Activated CD4-positive, CD25-positive, alpha-beta regulatory T cell treated with anti-CD3 and anti-CD28 coated beads, Interleukin-2, amount 50 U/mL, for 24 hours (primary cell): Measurements from ENCODE around the gene TGM5.
"Not testable (repeated sequence)": the region's sequence is repeated elsewhere in the genome, so short reads cannot be mapped to it uniquely, and the experiment has no call there.

Source experiments
- ATAC-seq, 2 donors: fragments of 150-1000 bp; cut with Tn5 transposase; one replicate each; pipeline ENCODE4 v1.10.0; 2021; ENCODE audit warnings: mild to moderate bottlenecking in 1 of 2, moderate library complexity in 1 of 2

The TGM5 gene

GRCh38 chr15:43274136-43274535 is 7.4 kb upstream of the TGM5 start:
- ATAC-seq = no peak

GRCh38 chr15:43273243-43273642 is 6.5 kb upstream of the TGM5 start:
- no peak for ATAC-seq

- ATAC-seq = not testable (repeated sequence)
Observed at GRCh38 chr15:43271908-43272307, 5.2 kb upstream of the TGM5 start.

- peak in 1 of 2 donors; percentile 53 for ATAC-seq
Observed at GRCh38 chr15:43270676-43271306, 4.1 kb upstream of the TGM5 start.

- no peak for ATAC-seq
Observed at GRCh38 chr15:43270113-43270665, 3.5 kb upstream of the TGM5 start.

- no peak for ATAC-seq
Observed at GRCh38 chr15:43268111-43269105, 1.7 kb upstream of the TGM5 start.

- no peak for ATAC-seq
Observed at GRCh38 chr15:43267439-43267838, 711 bp upstream of the TGM5 start.

- no peak for ATAC-seq
Observed at GRCh38 chr15:43266386-43266785, 342 bp downstream of the TGM5 start.

GRCh38 chr15:43260011-43260615 is 6.6 kb downstream of the TGM5 start:
- no peak for ATAC-seq

GRCh38 chr15:43258781-43259180 is 7.9 kb downstream of the TGM5 start:
- ATAC-seq = no peak

GRCh38 chr15:43256341-43256740 is 10.4 kb downstream of the TGM5 start:
- ATAC-seq = no peak

GRCh38 chr15:43255376-43255775 is 11.4 kb downstream of the TGM5 start:
- ATAC-seq = no peak

- ATAC-seq = peak; percentile 62 to 63
Observed at GRCh38 chr15:43253431-43254403, 13.0 kb downstream of the TGM5 start.

GRCh38 chr15:43251871-43252250 is 14.9 kb downstream of the TGM5 start:
- ATAC-seq = no peak

GRCh38 chr15:43251185-43251870 is 15.4 kb downstream of the TGM5 start:
- ATAC-seq = no peak

GRCh38 chr15:43250785-43251184 is 15.9 kb downstream of the TGM5 start:
- no peak for ATAC-seq

- ATAC-seq = peak in 1 of 2 donors; percentile 41
Observed at GRCh38 chr15:43249699-43250203, 17.0 kb downstream of the TGM5 start.

- ATAC-seq = no peak
Observed at GRCh38 chr15:43249236-43249635, 17.5 kb downstream of the TGM5 start.

- ATAC-seq = no peak
Observed at GRCh38 chr15:43246261-43246774, 20.4 kb downstream of the TGM5 start.

GRCh38 chr15:43244092-43244491 is 22.6 kb downstream of the TGM5 start:
- no peak for ATAC-seq
